Measurements from ENCODE around the gene ENAH. TPM values are rescaled to one million over a fixed set of nuclear protein-coding genes. Genes with fewer than 3 reads are reported as not detected.

The ENAH gene
- total RNA-seq, 4 donors from 2014 or later, result 31.4 to 56.3 (median 45.3) TPM

- no peak overlapping the region for H3K27ac ChIP-seq
- DNase-seq (ENCODE audit: low spot score in 2 of 2), result no peak
- TF ChIP-seq EP300 (IDR thresholded peaks at IDR 0.05) (no peak), POLR2A (IDR thresholded peaks at IDR 0.05) (no peak)
- TF ChIP-seq, protein P1, sequence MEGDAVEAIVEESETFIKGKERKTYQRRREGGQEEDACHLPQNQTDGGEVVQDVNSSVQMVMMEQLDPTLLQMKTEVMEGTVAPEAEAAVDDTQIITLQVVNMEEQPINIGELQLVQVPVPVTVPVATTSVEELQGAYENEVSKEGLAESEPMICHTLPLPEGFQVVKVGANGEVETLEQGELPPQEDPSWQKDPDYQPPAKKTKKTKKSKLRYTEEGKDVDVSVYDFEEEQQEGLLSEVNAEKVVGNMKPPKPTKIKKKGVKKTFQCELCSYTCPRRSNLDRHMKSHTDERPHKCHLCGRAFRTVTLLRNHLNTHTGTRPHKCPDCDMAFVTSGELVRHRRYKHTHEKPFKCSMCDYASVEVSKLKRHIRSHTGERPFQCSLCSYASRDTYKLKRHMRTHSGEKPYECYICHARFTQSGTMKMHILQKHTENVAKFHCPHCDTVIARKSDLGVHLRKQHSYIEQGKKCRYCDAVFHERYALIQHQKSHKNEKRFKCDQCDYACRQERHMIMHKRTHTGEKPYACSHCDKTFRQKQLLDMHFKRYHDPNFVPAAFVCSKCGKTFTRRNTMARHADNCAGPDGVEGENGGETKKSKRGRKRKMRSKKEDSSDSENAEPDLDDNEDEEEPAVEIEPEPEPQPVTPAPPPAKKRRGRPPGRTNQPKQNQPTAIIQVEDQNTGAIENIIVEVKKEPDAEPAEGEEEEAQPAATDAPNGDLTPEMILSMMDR (IDR thresholded peaks at IDR 0.05), result no peak
- no peaks in the 10 kb centered on the region for H3K36me3 ChIP-seq
- 89 to 99% methylated on average over 2 of the region's 2 CpGs for WGBS, 2 donors
- H3K4me3 ChIP-seq, result no peak overlapping the region
- no peaks in the 10 kb centered on the region for H3K9me3 ChIP-seq
- no peaks in the 10 kb centered on the region for H3K27me3 ChIP-seq
- H3K4me1 ChIP-seq, result peaks cover 0 to 6% (median 0%) of the 10 kb centered on the region in 4 donors
Observed at GRCh38 chr1:225597926-225598575, 54.9 kb downstream of the ENAH start.

GRCh38 chr1:225596736-225597135, 56.2 kb downstream of the ENAH start:
- WGBS, 2 donors, result 93 to 97% methylated on average over 1 of the region's 1 CpG

GRCh38 chr1:225595974-225596551, 56.9 kb downstream of the ENAH start:
- H3K4me1 ChIP-seq, result no peaks in the 10 kb centered on the region
- H3K27me3 ChIP-seq, result no peaks in the 10 kb centered on the region
- TF ChIP-seq POLR2A (IDR thresholded peaks at IDR 0.05), result no peak
- TF ChIP-seq, protein P1 (IDR thresholded peaks at IDR 0.05), result no peak
- TF ChIP-seq EP300 (IDR thresholded peaks at IDR 0.05), result no peak
- H3K9me3 ChIP-seq, result no peaks in the 10 kb centered on the region
- H3K4me3 ChIP-seq, result no peak overlapping the region
- WGBS, 2 donors, result 63 to 70% methylated on average over 2 of the region's 2 CpGs
- H3K36me3 ChIP-seq, result no peaks in the 10 kb centered on the region
- DNase-seq (ENCODE audit: low spot score in 2 of 2), result no peak
- H3K27ac ChIP-seq, result no peak overlapping the region

More at GRCh38 chr1:225596736-225597135, 56.2 kb downstream of the ENAH start:
- H3K4me3 ChIP-seq, result no peak overlapping the region
- no peaks in the 10 kb centered on the region for H3K4me1 ChIP-seq
- TF ChIP-seq EP300 (IDR thresholded peaks at IDR 0.05), result no peak
- no peak for TF ChIP-seq POLR2A (IDR thresholded peaks at IDR 0.05)
- TF ChIP-seq, protein P1 (IDR thresholded peaks at IDR 0.05), result no peak
- no peak overlapping the region for H3K27ac ChIP-seq
- H3K36me3 ChIP-seq, result no peaks in the 10 kb centered on the region
- DNase-seq (ENCODE audit: low spot score in 2 of 2), result no peak
- H3K27me3 ChIP-seq, result no peaks in the 10 kb centered on the region
- H3K9me3 ChIP-seq, result no peaks in the 10 kb centered on the region

- Histone ChIP-seq H3K4me3 (no peak overlapping the region), H3K36me3 (no peaks in the 10 kb centered on the region), H3K4me1 (no peaks in the 10 kb centered on the region), H3K27ac (no peak overlapping the region), H3K9me3 (no peaks in the 10 kb centered on the region), H3K27me3 (no peaks in the 10 kb centered on the region)
- no peak for DNase-seq (ENCODE audit: low spot score in 2 of 2)
- no peak for TF ChIP-seq EP300 (IDR thresholded peaks at IDR 0.05)
- TF ChIP-seq POLR2A (IDR thresholded peaks at IDR 0.05), result no peak
- TF ChIP-seq, protein P1 (IDR thresholded peaks at IDR 0.05), result no peak
Observed at GRCh38 chr1:225595452-225595851, 57.5 kb downstream of the ENAH start.

- Histone ChIP-seq H3K27me3 (no peaks in the 10 kb centered on the region), H3K36me3 (no peaks in the 10 kb centered on the region), H3K4me3 (no peak overlapping the region), H3K9me3 (no peaks in the 10 kb centered on the region), H3K4me1 (no peaks in the 10 kb centered on the region), H3K27ac (no peak overlapping the region)
- WGBS, 2 donors, result 94 to 95% methylated on average over 5 of the region's 5 CpGs
- no peak for DNase-seq (ENCODE audit: low spot score in 2 of 2)
- no peak for TF ChIP-seq POLR2A (IDR thresholded peaks at IDR 0.05)
- TF ChIP-seq, protein P1 (IDR thresholded peaks at IDR 0.05), result no peak
- no peak for TF ChIP-seq EP300 (IDR thresholded peaks at IDR 0.05)
Observed at GRCh38 chr1:225593414-225593813, 59.5 kb downstream of the ENAH start.
